WTC11 (cell line): Measurements from ENCODE around the gene CTNNA2.

Experiments
- ATF3 ChIP-seq: sonication (generic); formaldehyde crosslinking; conservative IDR thresholded peaks from 2 replicates; pipeline ENCODE4 v1.8.1; 2022; ENCODE audit warnings: mild to moderate bottlenecking, missing genetic modification reagents
- CTCF ChIP-seq: fragments of 200-600 bp; IDR thresholded peaks from 2 replicates; pipeline ENCODE4 v1.8.0; 2022; ENCODE audit warnings: antibody characterized with exemption
- ZNF281 ChIP-seq: sonication (generic); formaldehyde crosslinking; IDR thresholded peaks from 2 replicates; pipeline ENCODE4 v1.8.0; 2023; ENCODE audit warnings: mild to moderate bottlenecking, missing genetic modification reagents

DNA sequence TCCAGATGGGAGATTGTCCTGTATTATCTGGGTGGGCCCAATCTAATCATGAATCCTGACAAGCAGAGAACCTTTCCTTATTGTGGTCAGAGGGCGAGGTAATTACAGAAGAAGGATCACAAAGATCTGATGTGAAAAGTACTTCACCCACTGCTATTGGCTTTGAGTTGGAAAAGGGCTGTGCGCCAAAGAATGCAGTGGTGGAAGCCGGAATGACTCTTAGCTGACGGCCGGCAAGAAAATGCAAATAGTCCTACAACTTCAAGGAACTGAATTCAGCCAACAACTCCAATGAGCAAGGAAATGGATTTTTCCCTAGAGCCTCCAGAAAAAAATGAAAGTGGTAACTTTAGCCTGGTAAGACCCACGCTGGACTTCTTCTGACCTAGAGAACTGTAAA is 67.3 kb downstream of the CTNNA2 start:
- no peak for TF ChIP-seq ZNF281
- TF ChIP-seq CTCF: no peak
- TF ChIP-seq ATF3: no peak
